Testis (tissue), 3 donors: ENCODE results near the gene FAM120A. TPM values are rescaled to one million over a fixed set of nuclear protein-coding genes. Genes with fewer than 3 reads are reported as not detected.

Experiments
- DNase-seq: peaks from one replicate; pipeline ENCODE4 v3.0.0-alpha.2; 2019
- H3K27ac ChIP-seq, 2 donors: fragments of 200-600 bp; sonication (generic); one replicate each; pipeline ENCODE4 v1.5.1; 2019
- H3K27me3 ChIP-seq: fragments of 200-600 bp; sonication (generic); one replicate; pipeline ENCODE4 v1.5.1; 2019
- H3K36me3 ChIP-seq: fragments of 200-600 bp; sonication (generic); one replicate; pipeline ENCODE4 v1.5.1; 2017; ENCODE audit warnings: low read depth; ENCODE audit errors: missing control alignments
- H3K4me1 ChIP-seq: fragments of 200-600 bp; sonication (generic); one replicate; pipeline ENCODE4 v1.5.1; 2019
- H3K4me3 ChIP-seq, 2 donors: fragments of 200-600 bp; sonication (generic); one replicate each; pipeline ENCODE4 v1.5.1; 2017 to 2019
- H3K9me3 ChIP-seq: fragments of 200-600 bp; sonication (generic); one replicate; pipeline ENCODE4 v1.5.1; 2017
- CTCF ChIP-seq, 3 experiments: fragments of 450-650 bp in 2 of 3; fragments of 200-600 bp in 1 of 3; sonication (generic) in 1 of 3; IDR thresholded peaks; one replicate each; pipeline ENCODE4 v1.5.1; 2016 to 2019; ENCODE audit warnings: antibody characterized with exemption in 3 of 3, mild to moderate bottlenecking in 2 of 3, moderate library complexity in 1 of 3
- POLR2A ChIP-seq: fragments of 450-650 bp; IDR thresholded peaks from one replicate; pipeline ENCODE4 v1.6.1; 2017; ENCODE audit warnings: antibody characterized with exemption, mild to moderate bottlenecking, moderate library complexity
- WGBS, 2 donors: methylation state at CpG; one replicate each; pipeline ENCODE4 v1.1.5; 2018; 5-methylcytosine and 5-hydroxymethylcytosine counted together
- intact Hi-C: fragments of 100-400 bp; cut with DNase I; formaldehyde crosslinking; loops from one replicate; pipeline ENCODE4 v1.15.1; 2023; ENCODE audit warnings: low total_unique reads
- polyA plus RNA-seq: library from polyadenylated mRNA; stranded (reverse); fragments of 350-450 nt; fragmentation: Illumina TruSeq; extraction: RNeasy Lipid Tissue Mini Kit (QIAGEN cat#74804); gene quantifications from one replicate; pipeline ENCODE4 v1.2.3, GENCODE V29; 2014; ENCODE audit warnings: low read depth, low replicate concordance; ENCODE audit not compliant: insufficient read depth
- total RNA-seq, 2 donors: library from RNA; depleted of rRNA; stranded (reverse); fragments of >200 nt; gene quantifications; one replicate each; pipeline ENCODE4 v1.2.3, GENCODE V29; 2016

FAM120A gene
- total and polyA plus RNA-seq, 3 donors from 2014 or later, result 39.3 to 81.5 (median 73.9) TPM

GRCh38 chr9:93595861-93596365, 144.4 kb downstream of the FAM120A start:
- Histone ChIP-seq H3K9me3 (no peaks in the 10 kb centered on the region), H3K4me1 (no peaks in the 10 kb centered on the region), H3K27ac (no peak overlapping the region), H3K4me3 (no peak overlapping the region), H3K27me3 (no peaks in the 10 kb centered on the region), H3K36me3 (no peaks in the 10 kb centered on the region)
- TF ChIP-seq POLR2A (no peak), CTCF (IDR thresholded peaks at IDR 0.05) (no peak)
- 68 to 80% methylated on average over 4 to 5 of the region's 5 CpGs for WGBS, 2 donors
- intact Hi-C loops, result no loop called here
- DNase-seq, result no peak

GRCh38 chr9:93596399-93596798, 144.9 kb downstream of the FAM120A start:
- intact Hi-C loops, result no loop called here
- TF ChIP-seq CTCF (IDR thresholded peaks at IDR 0.05) (no peak), POLR2A (no peak)
- no peak overlapping the region for H3K27ac ChIP-seq
- no peaks in the 10 kb centered on the region for H3K36me3 ChIP-seq
- DNase-seq, result no peak
- no peaks in the 10 kb centered on the region for H3K4me1 ChIP-seq
- WGBS, 2 donors, result 68 to 78% methylated on average over 4 of the region's 4 CpGs
- H3K27me3 ChIP-seq, result no peaks in the 10 kb centered on the region
- H3K4me3 ChIP-seq, result no peak overlapping the region
- no peaks in the 10 kb centered on the region for H3K9me3 ChIP-seq

GRCh38 chr9:93597142-93597706, 145.7 kb downstream of the FAM120A start:
- Histone ChIP-seq H3K4me1 (no peaks in the 10 kb centered on the region), H3K4me3 (no peak overlapping the region), H3K27me3 (no peaks in the 10 kb centered on the region), H3K36me3 (no peaks in the 10 kb centered on the region), H3K27ac (no peak overlapping the region), H3K9me3 (no peaks in the 10 kb centered on the region)
- no peak for DNase-seq
- WGBS, 2 donors, result 92 to 98% methylated on average over 6 of the region's 6 CpGs
- intact Hi-C loops, result no loop called here
- no peak for TF ChIP-seq POLR2A
- TF ChIP-seq CTCF (IDR thresholded peaks at IDR 0.05), result no peak

GRCh38 chr9:93597871-93598646, 146.6 kb downstream of the FAM120A start:
- 84 to 91% methylated on average over 7 to 15 of the region's 15 CpGs for WGBS, 2 donors
- H3K4me3 ChIP-seq, result no peak overlapping the region
- TF ChIP-seq POLR2A (no peak), CTCF (IDR thresholded peaks at IDR 0.05) (no peak)
- intact Hi-C loops, result no loop called here
- H3K36me3 ChIP-seq, result no peaks in the 10 kb centered on the region
- no peak for DNase-seq
- H3K27me3 ChIP-seq, result no peaks in the 10 kb centered on the region
- no peaks in the 10 kb centered on the region for H3K9me3 ChIP-seq
- no peaks in the 10 kb centered on the region for H3K4me1 ChIP-seq
- H3K27ac ChIP-seq, result no peak overlapping the region
